ENCODE measurements around the gene CDK15.
"Not testable (repeated sequence)": the region's sequence is repeated elsewhere in the genome, so short reads cannot be mapped to it uniquely, and the experiment has no call there.

CDK15 gene

GRCh38 chr2:201831469-201831868 is 25.1 kb downstream of the CDK15 start:
- DNase-seq (ENCODE audit: low read depth), result no peak

- DNase-seq (ENCODE audit: low read depth), result no peak
Observed at GRCh38 chr2:201833781-201834180, 27.4 kb downstream of the CDK15 start.

DNA sequence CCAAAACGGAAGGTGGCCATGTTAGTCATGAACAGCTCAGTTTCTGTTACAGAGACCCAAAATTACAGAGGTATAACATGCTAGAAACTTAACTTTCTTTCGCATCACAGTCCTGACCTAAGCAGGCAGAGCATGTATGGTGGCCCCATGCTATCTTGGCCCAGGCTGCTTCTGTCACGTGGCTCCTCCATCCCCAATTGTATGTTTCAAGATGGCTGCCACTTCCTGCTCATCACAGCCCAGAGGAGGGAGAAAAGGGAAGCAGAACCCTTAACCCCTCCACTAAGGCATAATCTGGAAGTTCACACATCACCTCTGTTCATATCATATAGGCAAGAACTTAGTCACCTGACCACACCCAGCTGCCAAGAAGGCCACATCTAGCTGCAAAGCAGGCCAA is 28.7 kb downstream of the CDK15 start:
- DNase-seq (ENCODE audit: low read depth), result no peak

GRCh38 chr2:201837391-201837790 is 31.1 kb downstream of the CDK15 start:
- no peak for DNase-seq (ENCODE audit: low read depth)

DNA sequence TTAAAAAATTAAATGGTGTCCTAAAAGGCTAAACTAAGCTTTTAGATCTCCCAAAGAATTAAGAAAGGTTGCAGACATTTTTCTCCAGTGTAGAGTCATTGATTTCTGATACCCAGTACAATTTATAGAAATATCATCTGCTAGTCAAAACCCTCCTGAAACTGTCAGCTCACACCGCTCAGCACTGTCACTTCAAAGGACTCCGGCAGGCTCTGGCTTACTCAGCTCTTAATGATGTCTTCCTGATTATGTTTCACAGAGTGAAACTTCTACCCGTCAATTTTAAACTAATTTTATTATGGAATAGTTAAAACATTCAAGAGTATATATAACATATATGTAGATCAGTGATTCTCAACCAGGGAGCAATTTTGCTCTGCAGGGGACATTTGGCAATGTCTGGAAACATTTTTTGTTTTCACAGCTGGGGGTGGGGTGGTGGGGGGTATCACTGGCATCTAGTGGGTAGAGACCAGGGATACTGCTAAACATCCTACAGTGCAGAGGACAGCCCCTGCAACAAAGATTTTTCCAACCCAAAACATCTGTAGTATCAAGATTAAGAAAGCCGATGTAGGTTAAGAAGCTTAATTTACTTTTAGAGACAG is 31.6 kb downstream of the CDK15 start:
- DNase-seq (ENCODE audit: low read depth), result no peak

DNA sequence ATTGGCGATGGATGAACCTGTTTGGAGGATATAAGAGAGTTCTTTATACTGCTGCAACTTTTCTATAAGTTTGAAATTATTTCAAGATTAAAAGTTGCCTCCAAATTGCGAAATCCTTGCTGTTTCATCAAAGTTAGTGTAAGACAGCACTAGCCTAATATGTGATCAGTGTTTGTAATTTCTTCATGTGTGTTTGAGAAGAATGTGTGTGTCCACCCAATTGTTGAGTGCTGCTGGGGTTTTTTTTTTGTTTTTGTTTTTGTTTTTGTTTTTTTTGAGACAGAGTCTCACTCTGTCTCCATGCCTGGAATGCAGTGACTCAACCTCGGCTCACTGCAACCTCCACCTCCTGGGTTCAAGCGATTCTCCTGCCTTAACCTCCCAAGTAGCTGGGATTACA is 33.4 kb downstream of the CDK15 start:
- DNase-seq (ENCODE audit: low read depth), result no peak

DNA sequence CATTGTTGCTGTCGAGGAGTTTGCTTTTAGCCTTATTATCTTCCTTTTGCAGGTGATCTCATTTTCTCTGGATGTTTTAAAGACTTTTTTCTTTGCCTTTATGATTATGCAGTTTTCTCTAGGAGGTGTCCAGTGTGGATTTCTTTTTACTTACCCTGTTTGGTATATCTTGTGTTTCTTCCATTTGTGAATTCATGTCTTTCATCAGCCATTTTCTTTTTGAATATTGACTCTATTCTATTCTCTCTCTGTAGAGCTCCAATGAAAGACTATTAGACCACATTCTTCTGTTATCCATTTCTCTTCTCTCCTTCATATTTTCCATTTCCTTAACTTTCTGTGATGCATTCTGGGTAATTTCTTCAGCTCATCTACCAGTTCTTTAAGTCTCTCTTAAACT is 34.4 kb downstream of the CDK15 start:
- DNase-seq (ENCODE audit: low read depth), result no peak

DNA sequence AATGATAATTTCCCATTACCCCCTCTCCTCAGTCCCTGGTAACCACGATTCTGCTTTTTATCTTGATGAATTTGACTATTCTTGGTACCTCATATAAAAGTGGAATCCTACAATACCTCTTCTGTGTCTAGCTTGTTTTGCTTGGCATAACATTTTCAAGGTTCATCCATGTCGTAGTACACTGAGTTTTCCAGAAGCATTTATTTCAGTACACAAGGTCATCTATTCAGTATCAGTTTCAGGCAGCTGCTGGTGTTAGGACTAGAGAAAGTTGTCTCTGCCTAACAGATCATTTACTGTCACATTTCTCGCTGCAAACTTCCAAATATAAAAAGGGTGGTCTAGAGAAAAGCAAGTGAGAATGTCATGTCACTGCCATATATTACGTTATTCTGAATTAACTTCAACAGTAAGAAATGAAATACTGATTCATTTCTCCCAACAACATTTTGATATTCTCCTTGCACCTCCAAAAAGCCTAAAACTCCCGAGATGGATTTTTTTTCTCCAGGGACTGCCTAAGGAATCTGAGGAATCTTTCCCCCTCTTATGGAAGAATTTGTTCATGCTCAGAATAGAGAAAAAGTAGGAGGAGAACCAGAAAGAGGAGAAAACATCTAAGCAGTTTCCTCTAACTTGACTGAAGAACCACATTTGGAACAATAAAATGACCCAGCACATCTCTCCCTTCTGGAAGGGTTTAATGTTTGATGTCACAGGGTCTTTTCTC is 36.0 kb downstream of the CDK15 start:
- no peak for DNase-seq (ENCODE audit: low read depth)

DNA sequence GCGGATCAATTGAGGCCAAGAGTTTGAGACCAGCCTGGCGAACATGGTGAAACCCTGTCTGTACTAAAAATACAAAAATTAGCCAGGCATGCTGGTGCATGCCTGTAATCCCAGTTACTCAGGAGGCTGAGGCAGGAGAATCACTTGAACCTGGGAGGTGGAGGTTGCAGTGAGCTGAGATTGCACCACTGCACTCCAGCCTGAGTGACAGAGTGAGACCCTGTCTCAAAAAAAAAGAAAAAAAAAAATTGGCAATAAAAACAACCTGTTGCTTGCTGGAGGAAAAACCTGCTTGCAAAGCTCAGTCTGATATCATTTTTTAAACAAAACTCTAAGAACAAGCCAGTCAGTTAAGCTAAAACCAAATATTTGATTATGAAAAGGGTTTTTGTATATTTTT is 38.6 kb downstream of the CDK15 start:
- DNase-seq (ENCODE audit: low read depth), result not testable (repeated sequence)

GRCh38 chr2:201847481-201847880 is 41.1 kb downstream of the CDK15 start:
- DNase-seq (ENCODE audit: low read depth), result no peak

DNA sequence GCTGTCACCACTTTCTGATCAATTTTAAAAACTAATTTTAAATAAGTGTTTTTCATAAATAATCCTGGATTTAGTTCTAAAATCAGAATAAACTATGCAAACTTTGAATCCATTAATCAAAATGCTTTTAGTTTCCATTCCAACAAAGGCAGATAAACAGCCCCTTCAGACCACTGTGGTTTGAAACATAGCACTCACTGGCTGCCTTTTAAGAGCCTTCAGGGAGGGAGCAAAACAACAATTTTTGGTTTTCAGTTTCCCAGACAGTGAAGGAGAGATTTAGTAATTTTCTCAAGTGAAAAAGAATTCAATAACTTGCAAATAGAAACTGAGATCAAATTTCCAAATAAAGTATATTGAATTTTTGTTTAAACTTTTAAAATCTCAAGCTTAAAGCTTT is 46.1 kb downstream of the CDK15 start:
- no peak for DNase-seq (ENCODE audit: low read depth)

- no peak for DNase-seq (ENCODE audit: low read depth)
Observed at GRCh38 chr2:201852878-201853415, 46.6 kb downstream of the CDK15 start.

GRCh38 chr2:201854221-201854801 is 48.0 kb downstream of the CDK15 start:
- no peak for DNase-seq (ENCODE audit: low read depth)

DNA sequence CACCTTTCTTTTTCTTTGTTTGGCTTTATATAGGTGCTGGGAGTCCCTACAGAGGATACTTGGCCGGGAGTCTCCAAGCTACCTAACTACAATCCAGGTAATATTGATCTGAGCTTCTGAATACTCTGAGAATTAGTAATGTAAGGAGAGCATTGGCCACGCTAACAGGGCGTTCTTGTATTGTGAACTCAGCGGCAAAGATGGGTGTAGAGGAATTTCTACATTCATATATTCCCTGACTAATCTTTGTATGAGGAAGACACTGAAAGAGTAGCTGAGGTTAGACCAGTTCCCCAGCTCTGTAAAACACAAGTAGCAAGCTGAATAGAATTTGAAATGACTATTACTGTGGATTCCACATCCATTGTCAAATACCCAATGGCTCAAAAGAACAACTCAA is 48.5 kb downstream of the CDK15 start:
- no peak for DNase-seq (ENCODE audit: low read depth)

GRCh38 chr2:201855356-201855755 is 49.0 kb downstream of the CDK15 start:
- no peak for DNase-seq (ENCODE audit: low read depth)

DNA sequence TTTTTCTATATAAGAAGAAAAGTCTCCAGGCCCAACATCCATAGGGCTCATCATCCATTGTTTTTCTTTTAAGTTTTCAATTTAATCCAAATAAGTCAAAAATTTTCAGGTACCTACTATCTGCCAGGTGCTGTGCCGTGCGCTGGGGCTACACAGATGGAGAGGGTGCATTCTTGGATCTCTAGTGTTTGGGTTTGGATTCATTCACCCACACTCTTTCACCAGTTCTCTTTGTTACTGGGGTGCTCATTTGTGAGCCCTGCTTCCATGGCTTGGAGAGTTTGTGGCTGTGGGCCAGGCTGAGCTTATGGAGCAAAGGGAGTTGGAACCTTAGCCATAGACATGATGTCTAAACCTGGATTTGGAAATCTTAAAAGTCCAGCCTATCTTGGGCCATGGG is 51.0 kb downstream of the CDK15 start:
- no peak for DNase-seq (ENCODE audit: low read depth)

DNA sequence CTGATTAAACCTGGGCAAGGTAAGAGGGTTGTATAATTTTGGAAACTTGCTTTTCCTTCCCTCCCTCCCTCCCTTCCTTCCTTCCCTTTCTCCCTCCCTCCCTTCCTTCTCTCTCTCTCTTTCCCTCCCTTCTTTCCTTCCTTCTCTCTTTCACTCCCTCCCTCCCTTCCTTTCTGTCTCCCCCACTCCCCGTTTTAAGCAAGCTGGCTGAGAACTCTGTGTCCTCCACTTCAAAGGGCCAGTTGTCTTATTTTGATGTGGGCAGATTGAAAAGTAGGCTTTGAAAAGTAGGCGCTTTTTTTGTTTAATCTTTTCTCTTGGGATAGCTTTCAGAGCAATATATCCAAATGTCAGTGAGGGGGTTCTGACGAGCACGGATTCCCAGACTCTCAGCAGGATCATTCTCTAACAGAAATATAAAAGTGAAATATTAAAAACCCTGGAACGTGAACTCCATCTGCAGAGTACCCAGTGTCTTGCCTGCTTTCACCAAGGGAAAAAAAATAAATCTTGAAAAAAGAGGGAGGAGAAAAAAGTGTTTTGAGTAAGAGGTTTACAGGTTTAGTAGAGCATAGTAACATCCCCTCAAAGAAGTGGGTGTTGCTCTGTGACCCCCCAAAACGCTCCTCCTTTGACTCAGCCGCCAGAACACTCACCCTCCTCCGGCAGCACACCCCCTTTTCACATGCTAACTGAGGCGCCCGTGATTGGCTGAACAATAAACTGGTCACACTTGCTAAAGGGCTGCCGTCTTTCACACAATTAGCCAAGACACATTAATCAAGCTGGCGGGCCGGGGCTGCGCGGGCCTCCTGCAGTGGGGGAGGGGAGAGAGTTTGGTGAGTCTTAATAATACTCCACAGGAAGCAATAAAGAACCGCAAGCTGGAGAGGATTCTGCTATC is 52.2 kb downstream of the CDK15 start:
- no peak for DNase-seq (ENCODE audit: low read depth)

GRCh38 chr2:201859949-201860348 is 53.6 kb downstream of the CDK15 start:
- no peak for DNase-seq (ENCODE audit: low read depth)

DNA sequence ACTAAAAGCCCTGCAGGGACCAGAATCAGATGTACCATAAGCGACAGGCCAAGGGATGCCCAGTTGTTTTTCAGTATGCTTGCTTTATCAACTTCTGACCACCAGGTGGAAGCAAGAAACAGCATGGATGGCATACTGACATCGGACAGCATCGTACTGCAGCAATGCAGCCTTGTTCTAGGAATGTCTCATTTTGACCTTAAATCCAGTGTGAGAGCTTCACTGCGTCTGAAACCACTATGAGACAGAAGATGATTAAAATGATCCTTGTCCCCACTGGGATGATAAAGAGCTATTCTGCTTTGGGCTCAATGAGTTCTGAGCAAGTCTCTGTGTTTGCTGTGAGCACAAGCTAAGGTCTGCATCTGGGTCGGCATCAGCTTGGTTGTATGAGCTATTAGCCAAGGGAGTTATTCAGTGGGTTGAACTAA is 54.3 kb downstream of the CDK15 start:
- DNase-seq (ENCODE audit: low read depth), result no peak

- DNase-seq (ENCODE audit: low read depth), result no peak
Observed at GRCh38 chr2:201862843-201863242, 56.5 kb downstream of the CDK15 start.

DNA sequence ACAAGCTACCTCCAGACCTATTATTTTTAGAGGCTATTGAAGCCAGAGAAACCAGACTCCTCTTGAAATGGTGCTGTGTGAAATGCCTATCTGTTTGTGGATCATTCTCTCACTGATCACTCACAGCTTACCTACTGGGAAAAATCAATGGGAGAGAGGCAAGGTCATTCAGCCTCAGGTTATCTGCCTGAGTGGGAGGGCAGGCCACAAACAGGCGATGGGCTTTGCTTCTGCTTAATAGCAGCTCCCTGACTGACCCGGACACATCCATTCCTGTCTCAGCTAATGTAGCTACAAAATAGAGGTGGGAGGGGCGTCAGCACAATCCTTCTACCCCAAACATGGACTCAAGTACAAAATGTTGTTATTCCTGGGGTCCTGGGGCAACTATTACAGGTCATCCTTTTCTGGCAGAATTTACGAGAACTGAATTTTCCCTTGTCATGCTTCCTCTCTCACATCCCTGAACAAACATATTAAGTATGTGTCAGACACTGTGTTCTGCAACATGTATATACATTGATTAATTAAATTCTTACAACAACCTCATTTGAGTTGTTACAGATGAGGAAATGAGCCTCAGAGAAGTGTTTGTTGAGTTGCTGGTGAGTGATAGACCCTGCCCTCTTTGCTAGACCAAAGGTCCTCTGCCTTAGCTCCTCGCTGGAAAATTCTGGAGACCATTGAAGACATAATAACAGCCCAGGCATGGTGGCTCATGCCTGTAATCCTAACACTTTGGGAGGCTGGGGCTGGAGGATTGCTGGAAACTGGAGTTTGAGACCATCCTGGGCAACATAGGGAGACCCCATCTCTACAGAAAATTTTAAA is 60.5 kb downstream of the CDK15 start:
- DNase-seq (ENCODE audit: low read depth), result no peak
